Choroid plexus epithelial cell (primary cell): ENCODE data around the gene HPS4.

Experiments
- DNase-seq: peaks from one replicate; pipeline ENCODE4 v3.0.0-alpha.2; 2010; ENCODE audit warnings: low read depth
- H3K4me3 ChIP-seq: 2 replicates; pipeline ENCODE4 v1.5.1; 2011; ENCODE audit warnings: low read depth, mild to moderate bottlenecking, control low read depth, low read length, moderate library complexity
- TF ChIP-seq, protein P1 (sequence below): conservative IDR thresholded peaks from 2 replicates; pipeline ENCODE4 v1.5.1; 2011; ENCODE audit warnings: low read depth, mild to moderate bottlenecking, control low read depth, inconsistent platforms, low read length, moderate library complexity

The HPS4 gene

DNA sequence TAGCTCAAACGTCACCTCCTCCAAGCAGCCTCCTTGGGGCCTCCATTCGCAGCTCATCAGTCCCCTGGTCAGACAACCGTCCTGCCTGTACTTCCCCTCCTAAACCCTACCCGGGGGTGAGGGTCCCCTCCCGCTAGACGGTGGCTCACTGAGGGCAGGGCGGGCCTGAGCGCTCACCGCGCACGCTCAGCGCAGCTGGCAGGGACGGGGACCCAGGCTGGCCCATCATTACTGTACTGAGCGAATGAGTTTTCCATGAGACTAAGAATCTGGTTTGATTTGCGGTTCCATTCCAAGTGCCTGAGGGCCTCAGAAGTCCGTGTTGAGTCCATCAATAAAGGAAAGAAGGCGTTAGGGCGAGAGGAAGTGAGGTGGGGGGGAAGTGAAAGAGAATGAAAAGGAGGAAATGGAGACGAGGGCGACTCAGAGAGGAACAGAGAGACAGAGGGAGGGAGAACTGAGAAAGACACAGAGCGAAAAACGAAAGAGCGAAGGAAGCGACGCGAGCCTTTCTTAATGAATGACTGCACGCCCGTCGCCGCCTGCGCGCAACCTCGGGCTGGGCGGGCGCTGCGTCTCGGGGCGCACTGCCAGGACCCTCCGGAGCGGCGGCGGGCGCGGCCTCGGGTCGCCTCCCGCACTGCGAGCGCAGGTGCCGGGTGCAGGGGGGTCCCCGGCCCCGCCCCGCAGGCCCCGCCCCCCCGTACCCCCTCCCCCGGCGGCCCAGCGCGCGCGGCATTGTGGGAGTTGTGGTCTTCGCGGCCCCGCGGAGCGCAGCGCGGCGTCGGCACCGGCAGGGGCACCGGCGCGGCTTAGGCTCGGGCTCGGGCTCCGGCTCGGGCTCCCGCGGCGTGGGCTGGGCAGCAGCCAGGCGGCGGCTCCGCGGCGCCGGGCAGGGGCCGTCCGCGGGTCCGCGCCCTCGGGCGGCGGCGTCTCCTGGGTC is 54.8 kb downstream of the HPS4 start, which contains the start of gene ASPHD2:
Gene ASPHD2 (plus strand): TSS at position 746 of the 943 bp plus-strand sequence. CDS start 4,356 bp downstream, outside the sequence.
- H3K4me3 ChIP-seq: peak within 1 kb of the TSS; percentile 66
- peak; percentile 64 for DNase-seq
- TF ChIP-seq, protein P1, sequence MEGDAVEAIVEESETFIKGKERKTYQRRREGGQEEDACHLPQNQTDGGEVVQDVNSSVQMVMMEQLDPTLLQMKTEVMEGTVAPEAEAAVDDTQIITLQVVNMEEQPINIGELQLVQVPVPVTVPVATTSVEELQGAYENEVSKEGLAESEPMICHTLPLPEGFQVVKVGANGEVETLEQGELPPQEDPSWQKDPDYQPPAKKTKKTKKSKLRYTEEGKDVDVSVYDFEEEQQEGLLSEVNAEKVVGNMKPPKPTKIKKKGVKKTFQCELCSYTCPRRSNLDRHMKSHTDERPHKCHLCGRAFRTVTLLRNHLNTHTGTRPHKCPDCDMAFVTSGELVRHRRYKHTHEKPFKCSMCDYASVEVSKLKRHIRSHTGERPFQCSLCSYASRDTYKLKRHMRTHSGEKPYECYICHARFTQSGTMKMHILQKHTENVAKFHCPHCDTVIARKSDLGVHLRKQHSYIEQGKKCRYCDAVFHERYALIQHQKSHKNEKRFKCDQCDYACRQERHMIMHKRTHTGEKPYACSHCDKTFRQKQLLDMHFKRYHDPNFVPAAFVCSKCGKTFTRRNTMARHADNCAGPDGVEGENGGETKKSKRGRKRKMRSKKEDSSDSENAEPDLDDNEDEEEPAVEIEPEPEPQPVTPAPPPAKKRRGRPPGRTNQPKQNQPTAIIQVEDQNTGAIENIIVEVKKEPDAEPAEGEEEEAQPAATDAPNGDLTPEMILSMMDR: no peak

- no peak overlapping the region for H3K4me3 ChIP-seq
- TF ChIP-seq, protein P1: no peak
- DNase-seq: no peak
These were observed 56.7 kb downstream of the HPS4 start for GRCh38 chr22:26426924-26427323.

DNA sequence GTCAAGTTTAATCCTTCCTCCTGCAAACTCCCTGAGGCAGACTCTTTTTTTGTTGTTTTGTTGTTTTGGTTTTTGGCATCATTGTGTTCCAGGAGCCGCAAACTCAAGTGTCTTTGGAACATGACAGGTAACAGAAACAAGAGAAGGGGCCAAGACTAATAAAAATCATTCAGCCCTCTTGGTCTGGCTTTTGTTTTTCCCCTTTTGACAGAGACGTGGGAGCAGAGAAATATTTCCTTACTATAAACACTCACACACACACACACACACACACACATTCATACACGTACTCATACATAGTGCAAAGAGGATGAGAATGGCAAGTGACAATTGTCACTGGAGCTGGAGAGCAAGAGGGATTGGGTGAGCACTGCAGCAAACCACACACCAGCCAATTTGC is 65.0 kb downstream of the HPS4 start:
- DNase-seq: no peak
- TF ChIP-seq, protein P1: no peak
- no peak overlapping the region for H3K4me3 ChIP-seq

DNA sequence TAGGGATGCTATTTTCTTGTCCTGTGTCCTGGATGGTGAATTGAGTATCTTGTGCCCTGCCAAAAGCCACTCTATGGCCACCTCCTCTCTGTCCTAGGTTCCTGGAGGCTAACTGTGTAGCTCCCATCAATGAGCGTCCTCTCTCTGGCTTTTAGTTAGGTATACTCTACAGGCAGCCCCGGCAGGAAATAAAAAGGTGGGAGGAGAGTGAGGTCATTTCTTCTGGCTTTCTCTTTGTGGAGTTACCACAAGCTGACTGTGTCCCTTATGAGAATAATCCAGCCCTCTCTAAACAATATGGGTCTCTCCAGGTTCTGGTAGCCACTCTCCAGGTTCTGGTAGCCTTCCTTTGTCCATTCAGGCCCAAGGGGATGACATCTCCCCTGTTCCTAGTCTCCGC is 66.2 kb downstream of the HPS4 start:
- TF ChIP-seq, protein P1: no peak
- DNase-seq: no peak
- no peak overlapping the region for H3K4me3 ChIP-seq

- DNase-seq: peak; percentile 84
- H3K4me3 ChIP-seq: no peak overlapping the region
- TF ChIP-seq, protein P1: no peak
These were observed 66.8 kb downstream of the HPS4 start for GRCh38 chr22:26416670-26417276.

DNA sequence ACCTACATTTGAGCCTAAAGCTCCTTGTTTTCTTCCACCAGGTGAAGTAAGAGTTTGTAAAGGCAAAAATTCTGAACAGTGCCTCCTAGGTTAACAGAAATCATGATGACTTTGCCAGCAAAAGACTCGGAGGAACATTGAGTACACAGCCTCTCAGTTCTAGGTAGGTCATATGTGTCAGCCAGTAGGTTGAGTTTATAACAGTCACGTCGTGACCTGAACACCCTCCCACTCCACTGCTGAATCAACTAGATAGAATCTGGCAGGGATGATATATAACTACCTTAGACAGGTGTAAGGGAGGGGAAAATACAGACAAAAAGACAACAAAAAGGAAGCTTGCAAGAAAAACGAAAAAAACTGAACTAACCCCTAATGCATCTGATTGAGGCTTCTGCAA is 67.3 kb downstream of the HPS4 start:
- DNase-seq: no peak
- TF ChIP-seq, protein P1: no peak
- H3K4me3 ChIP-seq: no peak overlapping the region
